ENCODE data around the gene PHYHD1. TPM values are rescaled to one million over a fixed set of nuclear protein-coding genes. Genes with fewer than 3 reads are reported as not detected.

The PHYHD1 gene
- total RNA-seq: 1.1 and 13.3 TPM in 2 replicates

DNA sequence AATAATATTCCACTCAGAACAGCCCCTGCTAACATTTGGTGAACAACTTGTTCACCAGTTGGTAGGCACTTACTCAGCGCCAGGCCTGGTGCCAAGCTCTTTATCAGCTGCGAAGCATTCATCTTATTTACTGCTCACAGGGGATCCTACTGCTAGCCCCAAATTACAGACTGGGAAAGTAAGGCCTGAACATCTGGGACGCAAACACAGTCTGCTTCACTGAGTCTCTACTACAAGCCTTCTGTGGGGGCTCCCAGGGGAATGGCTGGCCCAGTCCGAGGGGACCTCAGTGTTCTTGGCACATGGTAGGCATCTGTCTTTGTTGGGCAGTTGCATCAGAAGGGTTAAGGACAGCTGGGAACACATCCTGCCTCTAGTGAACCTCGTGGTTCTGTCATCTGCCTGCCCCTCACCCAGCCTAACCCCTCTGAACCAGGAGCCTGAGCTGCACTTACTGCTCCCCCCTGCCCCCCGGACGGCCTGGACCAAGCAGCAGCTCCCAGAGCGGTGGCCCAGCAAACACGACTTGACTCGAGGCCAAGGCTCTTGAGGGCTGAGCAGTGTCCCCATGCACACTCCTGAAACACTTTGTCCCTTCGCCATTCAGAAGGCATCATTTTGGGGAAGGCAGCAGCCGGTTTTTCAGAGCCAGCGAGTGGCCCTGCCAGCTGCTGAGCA lies at the start of gene PHYHD1:
PHYHD1 (plus strand) TSS at position 602 of the 678 bp plus-strand sequence. CDS start 1,342 bp downstream, outside the sequence.

DNA sequence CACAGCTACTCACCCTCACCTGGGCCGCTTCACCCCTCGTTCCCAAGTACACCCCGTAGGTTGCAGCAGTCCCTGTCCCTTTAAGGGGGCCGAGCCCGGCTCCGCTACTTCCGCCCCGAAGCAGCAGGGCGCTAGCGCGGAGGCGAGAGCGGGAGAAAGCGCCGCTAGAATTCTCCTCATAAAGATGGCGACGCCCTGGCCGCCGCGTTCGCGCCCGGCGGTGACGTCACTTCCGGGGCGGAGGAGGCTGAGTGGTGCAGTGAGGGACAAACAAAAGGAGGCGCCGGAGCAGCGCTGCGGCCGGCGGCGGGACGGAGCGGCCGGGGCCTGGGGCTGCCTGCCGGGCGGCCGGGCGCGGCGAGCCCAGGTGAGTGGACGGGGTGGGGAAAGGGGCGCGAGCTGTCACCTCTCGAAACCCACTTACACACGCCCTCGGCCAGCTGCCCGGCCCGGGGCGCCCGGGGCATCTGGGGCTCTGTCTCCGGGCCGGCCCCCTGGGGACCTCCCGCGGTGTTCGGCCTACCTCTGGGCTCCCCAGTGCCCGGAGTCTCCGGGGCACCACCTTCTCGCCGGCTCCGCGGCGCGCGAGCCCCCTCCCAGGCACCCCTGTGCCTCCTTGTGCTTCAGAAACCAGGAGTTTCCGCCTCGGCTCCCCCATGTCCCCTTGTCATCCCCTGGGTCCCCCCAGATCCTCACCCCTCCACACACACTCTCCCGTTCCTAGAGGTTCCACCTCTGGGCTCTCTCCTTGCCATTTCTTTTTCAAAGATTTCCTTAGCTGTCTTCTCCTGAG lies 38.7 kb upstream of the PHYHD1 start, which contains the start of the genes KYAT1 and LRRC8A:
KYAT1 (minus strand) TSS at position 67 of the 793 bp plus-strand sequence. CDS start 36,545 bp downstream, outside the sequence.
LRRC8A (plus strand) TSS at position 250 of the 793 bp plus-strand sequence. CDS start 25,032 bp downstream, outside the sequence.

DNA sequence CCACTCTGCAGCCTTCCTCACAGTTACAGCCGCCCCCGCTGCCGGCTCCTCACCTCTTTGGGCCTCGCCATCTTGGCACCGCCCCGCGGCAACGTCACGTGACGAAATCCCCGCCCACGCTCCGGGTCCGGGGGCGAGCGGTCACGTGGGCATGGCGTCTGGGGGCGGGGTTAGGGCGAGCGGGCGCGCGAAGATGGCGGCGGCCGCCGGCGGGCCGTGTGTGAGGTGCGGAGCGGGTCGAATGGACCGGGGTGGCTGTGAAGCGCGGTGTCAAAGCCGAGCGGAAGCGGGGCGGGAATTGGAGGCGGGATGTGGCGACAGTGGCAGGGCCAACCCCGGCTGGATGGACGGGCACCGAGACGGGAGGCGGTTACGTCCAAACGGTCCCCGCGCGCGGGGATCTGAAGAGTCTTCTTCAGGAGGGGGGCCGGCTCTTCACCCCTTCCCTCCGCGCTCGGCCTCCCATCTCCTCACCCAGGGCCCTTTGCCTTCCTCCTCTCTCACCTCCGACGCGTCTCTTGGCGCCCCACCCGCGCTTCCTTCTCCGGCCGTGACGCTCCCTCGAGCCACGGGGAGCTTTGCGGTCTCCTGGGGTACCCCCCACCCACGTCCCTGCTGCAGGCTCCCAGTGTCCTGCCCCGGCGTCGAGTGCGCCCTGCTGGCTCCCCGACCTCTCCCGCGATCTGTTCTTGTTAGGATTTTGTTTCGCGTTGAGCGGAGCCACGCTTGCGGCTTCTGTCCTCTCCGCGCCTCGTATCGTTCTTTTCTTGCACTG lies 26.9 kb downstream of the PHYHD1 start, which contains the start of the genes DOLK and NUP188:
DOLK (minus strand) TSS at position 77 of the 775 bp plus-strand sequence. CDS start 300 bp downstream, outside the sequence.
NUP188 (plus strand) TSS at position 173 of the 775 bp plus-strand sequence; CDS start at position 194, 21 bp downstream.

Other genes starting within 250 kb of the PHYHD1 start
- 528 and 661 TPM in 2 replicates for gene SET, start 231.8 kb upstream of the PHYHD1 start, total RNA-seq
- gene PKN3, start 218.5 kb upstream of the PHYHD1 start, total RNA-seq: 1.7 and 2.1 TPM in 2 replicates
- 44.3 and 58.0 TPM in 2 replicates for gene ZDHHC12, start 196.9 kb upstream of the PHYHD1 start, total RNA-seq
- gene ZER1, start 149.1 kb upstream of the PHYHD1 start, total RNA-seq: 15.8 and 23.4 TPM in 2 replicates
- 5.5 and 10.7 TPM in 2 replicates for gene TBC1D13, start 133.7 kb upstream of the PHYHD1 start, total RNA-seq
- 79.5 and 82.5 TPM in 2 replicates for gene ENDOG, start 102.5 kb upstream of the PHYHD1 start, total RNA-seq
- 12.3 and 22.8 TPM in 2 replicates for gene SPOUT1, start 91.2 kb upstream of the PHYHD1 start, total RNA-seq
- gene KYAT1, start 39.0 kb upstream of the PHYHD1 start, total RNA-seq: 12.5 and 24.1 TPM in 2 replicates
- gene LRRC8A, start 38.8 kb upstream of the PHYHD1 start, total RNA-seq: 254 and 316 TPM in 2 replicates
- gene DOLK, start 26.6 kb downstream of the PHYHD1 start, total RNA-seq: 21.1 and 21.7 TPM in 2 replicates
- gene NUP188, start 26.7 kb downstream of the PHYHD1 start, total RNA-seq: 34.7 and 45.1 TPM in 2 replicates
- 46.0 and 60.0 TPM in 2 replicates for gene SH3GLB2, start 107.3 kb downstream of the PHYHD1 start, total RNA-seq
- gene MIGA2, start 115.6 kb downstream of the PHYHD1 start, total RNA-seq: 18.8 and 21.2 TPM in 2 replicates
- gene DOLPP1, start 160.1 kb downstream of the PHYHD1 start, total RNA-seq: 7.2 and 13.2 TPM in 2 replicates
- gene CRAT, start 189.8 kb downstream of the PHYHD1 start, total RNA-seq: 21.7 and 27.9 TPM in 2 replicates
- 48.4 and 81.4 TPM in 2 replicates for gene PTPA, start 190.4 kb downstream of the PHYHD1 start, total RNA-seq

Measured in tracheal epithelial cell (primary cell).